ENCODE data around the gene MAP2K1.
A peak's percentile ranks its signal among the peaks of the same experiment; 100 is the strongest.
"Not testable (repeated sequence)": the region's sequence is repeated elsewhere in the genome, so short reads cannot be mapped to it uniquely, and the experiment has no call there.

The MAP2K1 gene

DNA sequence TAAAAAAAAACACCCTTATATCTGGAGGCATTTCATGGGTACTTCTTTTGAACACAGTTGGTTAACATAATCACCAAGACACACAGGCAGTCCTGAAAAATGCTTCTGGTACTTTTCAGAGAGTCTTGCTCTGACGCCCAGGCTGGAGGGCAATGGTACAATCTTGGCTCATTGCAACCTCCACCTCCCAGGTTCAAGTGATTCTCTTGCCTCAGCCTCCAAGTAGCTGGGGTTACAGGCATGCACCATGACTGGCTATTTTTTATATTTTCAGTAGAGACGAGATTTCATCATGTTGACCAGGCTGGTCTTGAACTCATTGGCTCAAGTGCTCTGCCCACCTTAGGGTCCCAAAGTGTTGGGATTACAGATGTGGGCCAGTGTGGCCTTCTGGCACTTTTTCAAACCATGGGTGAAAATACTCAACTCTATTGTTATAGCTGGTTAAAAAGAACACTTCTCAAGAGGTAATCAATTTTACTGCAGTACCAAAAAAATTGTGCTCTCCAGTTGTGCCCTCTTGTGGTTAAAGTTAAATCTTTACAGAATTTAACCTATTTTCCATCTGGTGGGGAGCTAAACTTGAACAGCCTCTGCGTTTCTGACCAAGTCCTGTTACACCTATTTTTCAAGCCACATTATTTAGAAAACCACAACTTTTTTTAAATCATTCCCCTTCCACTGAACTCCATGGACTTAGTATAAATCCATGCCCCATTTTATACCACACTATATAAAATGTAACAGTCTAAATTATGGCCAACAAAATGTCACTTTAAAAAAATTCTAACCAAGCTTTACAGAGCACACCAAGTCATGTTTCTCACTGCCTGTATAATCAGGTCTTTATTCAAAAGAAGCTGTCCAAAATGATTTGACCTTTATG is 112.0 kb downstream of the MAP2K1 start:
- Histone ChIP-seq H4K8ac (ENCODE audit: low read depth, low read length) (no peak overlapping the region), H3K4ac (ENCODE audit: low read depth, low read length) (no peak overlapping the region), H2AK5ac (ENCODE audit: low read length) (no peak overlapping the region), H3K18ac (ENCODE audit: low read length) (no peak overlapping the region), H3K9me3 (ENCODE audit: insufficient read depth, low read depth, low read length) (no peaks in the 10 kb centered on the region), H3K14ac (ENCODE audit: low read length) (no peak overlapping the region), H3K79me1 (ENCODE audit: low read length) (peaks cover 5% of the 10 kb centered on the region), H3K27me3 (ENCODE audit: insufficient read depth, low read length) (no peaks in the 10 kb centered on the region), H2BK5ac (ENCODE audit: low read depth, low read length, poor library complexity) (no peak overlapping the region), H2BK12ac (ENCODE audit: low read length) (no peak overlapping the region), H4K12ac (ENCODE audit: low read depth, low read length) (no peak overlapping the region), H3K36me3 (ENCODE audit: control insufficient read depth in 1 of 2, insufficient read depth in 2 of 2, low read length in 2 of 2) (peaks cover 19 to 49% of the 10 kb centered on the region in 2 experiments), H3K4me1 (ENCODE audit: control insufficient read depth in 1 of 2, insufficient read depth in 2 of 2, low read length in 2 of 2) (peaks cover 4 to 5% of the 10 kb centered on the region in 2 experiments), H3K4me2 (ENCODE audit: low read length) (no peak overlapping the region), H3K9ac (ENCODE audit: low read length) (no peak overlapping the region), H2AFZ (ENCODE audit: insufficient read depth, low read length, poor library complexity) (no peak overlapping the region), H2BK120ac (ENCODE audit: insufficient read depth, low read length, poor library complexity) (no peak overlapping the region), H3K23ac (ENCODE audit: low read length) (no peak overlapping the region), H4K91ac (ENCODE audit: low read depth, low read length) (no peak overlapping the region), H3K79me2 (ENCODE audit: control insufficient read depth, insufficient read depth, low read length, poor library complexity) (peaks cover 4% of the 10 kb centered on the region), H3K4me3 (ENCODE audit: low read depth, low read length) (no peak overlapping the region), H3K27ac (ENCODE audit: low read depth, low read length) (no peak overlapping the region)
- no CpG with 5 or more reads among the region's 3 CpGs for WGBS (ENCODE audit: extremely low coverage, insufficient coverage, insufficient read length)
- peak in 1 of 2 donors; percentile 61 for DNase-seq

GRCh38 chr15:66500346-66500745 is 113.6 kb downstream of the MAP2K1 start:
- H2AFZ ChIP-seq (ENCODE audit: insufficient read depth, low read length, poor library complexity); H2AK5ac ChIP-seq (ENCODE audit: low read length): not testable (repeated sequence)

GRCh38 chr15:66502491-66502890 is 115.8 kb downstream of the MAP2K1 start:
- H3K14ac ChIP-seq (ENCODE audit: low read length) = no peak overlapping the region
- H2BK120ac ChIP-seq (ENCODE audit: insufficient read depth, low read length, poor library complexity) = no peak overlapping the region
- WGBS (ENCODE audit: extremely low coverage, insufficient coverage, insufficient read length) = no CpG with 5 or more reads among the region's 10 CpGs

More at GRCh38 chr15:66500346-66500745, 113.6 kb downstream of the MAP2K1 start:
- not testable (repeated sequence) for H3K27me3 ChIP-seq (ENCODE audit: insufficient read depth, low read length); H3K9ac ChIP-seq (ENCODE audit: low read length); H3K18ac ChIP-seq (ENCODE audit: low read length); H4K8ac ChIP-seq (ENCODE audit: low read depth, low read length); H3K9me3 ChIP-seq (ENCODE audit: insufficient read depth, low read depth, low read length); H2BK5ac ChIP-seq (ENCODE audit: low read depth, low read length, poor library complexity); H2BK120ac ChIP-seq (ENCODE audit: insufficient read depth, low read length, poor library complexity); H3K4me1 ChIP-seq (ENCODE audit: control insufficient read depth in 1 of 2, insufficient read depth in 2 of 2, low read length in 2 of 2); H3K27ac ChIP-seq (ENCODE audit: low read depth, low read length); H3K4me3 ChIP-seq (ENCODE audit: low read depth, low read length); DNase-seq; H4K12ac ChIP-seq (ENCODE audit: low read depth, low read length); H3K4ac ChIP-seq (ENCODE audit: low read depth, low read length); H3K23ac ChIP-seq (ENCODE audit: low read length); H4K91ac ChIP-seq (ENCODE audit: low read depth, low read length); H3K14ac ChIP-seq (ENCODE audit: low read length); H2BK12ac ChIP-seq (ENCODE audit: low read length); H3K4me2 ChIP-seq (ENCODE audit: low read length)
- Histone ChIP-seq H3K36me3 (ENCODE audit: control insufficient read depth in 1 of 2, insufficient read depth in 2 of 2, low read length in 2 of 2) (peaks cover 19 to 41% of the 10 kb centered on the region in 2 experiments), H3K79me2 (ENCODE audit: control insufficient read depth, insufficient read depth, low read length, poor library complexity) (peaks cover 15% of the 10 kb centered on the region), H3K79me1 (ENCODE audit: low read length) (peaks cover 14% of the 10 kb centered on the region)
- WGBS (ENCODE audit: extremely low coverage, insufficient coverage, insufficient read length) = no CpG with 5 or more reads among the region's 7 CpGs

DNA sequence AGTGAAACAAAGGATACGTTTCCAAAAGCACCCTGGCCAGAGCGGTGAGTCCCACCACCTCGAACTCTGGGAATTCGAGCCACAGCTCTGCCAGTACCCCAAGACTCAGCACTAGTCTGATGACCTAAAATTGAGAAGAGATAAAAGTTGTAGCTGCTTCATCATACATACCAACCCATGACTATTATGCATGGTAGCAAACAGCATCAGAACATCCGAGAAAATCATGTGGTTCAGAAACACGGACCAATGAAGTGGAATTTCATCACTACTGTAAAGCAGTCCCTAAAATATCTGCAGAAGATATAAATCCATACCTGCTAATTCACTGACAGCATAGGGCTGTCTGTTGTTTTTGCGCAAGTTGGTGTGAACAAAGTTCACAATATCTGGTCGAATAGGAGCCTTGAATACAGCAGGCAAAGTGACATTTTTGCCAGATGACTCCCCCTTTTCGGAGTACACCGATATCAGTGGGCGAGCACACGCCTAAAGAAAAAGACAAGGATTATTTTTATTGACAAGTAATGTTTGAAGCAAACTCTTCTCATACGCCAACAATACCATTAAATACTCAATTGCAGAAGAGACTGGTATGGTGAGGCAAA is 116.4 kb downstream of the MAP2K1 start:
- H3K14ac ChIP-seq (ENCODE audit: low read length); H3K4me3 ChIP-seq (ENCODE audit: low read depth, low read length); H2AK5ac ChIP-seq (ENCODE audit: low read length); H4K8ac ChIP-seq (ENCODE audit: low read depth, low read length); H3K9ac ChIP-seq (ENCODE audit: low read length); H3K27me3 ChIP-seq (ENCODE audit: insufficient read depth, low read length); H2AFZ ChIP-seq (ENCODE audit: insufficient read depth, low read length, poor library complexity); H4K91ac ChIP-seq (ENCODE audit: low read depth, low read length); H2BK5ac ChIP-seq (ENCODE audit: low read depth, low read length, poor library complexity); H3K9me3 ChIP-seq (ENCODE audit: insufficient read depth, low read depth, low read length); H3K23ac ChIP-seq (ENCODE audit: low read length); H3K18ac ChIP-seq (ENCODE audit: low read length); H3K79me1 ChIP-seq (ENCODE audit: low read length); H2BK12ac ChIP-seq (ENCODE audit: low read length); H3K27ac ChIP-seq (ENCODE audit: low read depth, low read length); H4K12ac ChIP-seq (ENCODE audit: low read depth, low read length); H3K4me1 ChIP-seq (ENCODE audit: control insufficient read depth in 1 of 2, insufficient read depth in 2 of 2, low read length in 2 of 2); H2BK120ac ChIP-seq (ENCODE audit: insufficient read depth, low read length, poor library complexity): not testable (repeated sequence)
- Histone ChIP-seq H3K79me2 (ENCODE audit: control insufficient read depth, insufficient read depth, low read length, poor library complexity) (peaks cover 15% of the 10 kb centered on the region), H3K4me2 (ENCODE audit: low read length) (peak overlapping the region; percentile 92), H3K4ac (ENCODE audit: low read depth, low read length) (peak overlapping the region; percentile 26), H3K36me3 (ENCODE audit: control insufficient read depth in 1 of 2, insufficient read depth in 2 of 2, low read length in 2 of 2) (peaks cover 21 to 37% of the 10 kb centered on the region in 2 experiments)
- peak in 1 of 2 donors; percentile 39 for DNase-seq
- no CpG with 5 or more reads among the region's 13 CpGs for WGBS (ENCODE audit: extremely low coverage, insufficient coverage, insufficient read length)

More at GRCh38 chr15:66502491-66502890, 115.8 kb downstream of the MAP2K1 start:
- Histone ChIP-seq H3K4ac (ENCODE audit: low read depth, low read length) (peak overlapping the region; percentile 26), H3K23ac (ENCODE audit: low read length) (no peak overlapping the region), H4K91ac (ENCODE audit: low read depth, low read length) (no peak overlapping the region), H3K4me3 (ENCODE audit: low read depth, low read length) (no peak overlapping the region), H3K9ac (ENCODE audit: low read length) (no peak overlapping the region), H3K27ac (ENCODE audit: low read depth, low read length) (no peak overlapping the region), H3K9me3 (ENCODE audit: insufficient read depth, low read depth, low read length) (no peaks in the 10 kb centered on the region), H4K12ac (ENCODE audit: low read depth, low read length) (no peak overlapping the region), H2AK5ac (ENCODE audit: low read length) (no peak overlapping the region), H4K8ac (ENCODE audit: low read depth, low read length) (no peak overlapping the region), H3K27me3 (ENCODE audit: insufficient read depth, low read length) (no peaks in the 10 kb centered on the region), H3K79me2 (ENCODE audit: control insufficient read depth, insufficient read depth, low read length, poor library complexity) (peaks cover 15% of the 10 kb centered on the region), H2AFZ (ENCODE audit: insufficient read depth, low read length, poor library complexity) (no peak overlapping the region), H3K4me2 (ENCODE audit: low read length) (peak overlapping the region; percentile 92), H3K18ac (ENCODE audit: low read length) (no peak overlapping the region), H2BK5ac (ENCODE audit: low read depth, low read length, poor library complexity) (no peak overlapping the region), H2BK12ac (ENCODE audit: low read length) (no peak overlapping the region), H3K36me3 (ENCODE audit: control insufficient read depth in 1 of 2, insufficient read depth in 2 of 2, low read length in 2 of 2) (peaks cover 19 to 39% of the 10 kb centered on the region in 2 experiments), H3K4me1 (ENCODE audit: control insufficient read depth in 1 of 2, insufficient read depth in 2 of 2, low read length in 2 of 2) (peaks cover 0 to 3% of the 10 kb centered on the region in 2 experiments), H3K79me1 (ENCODE audit: low read length) (peaks cover 10% of the 10 kb centered on the region)
- no peak for DNase-seq
